Caco-2 (cell line): ENCODE measurements around the gene TNF. TPM values are rescaled to one million over a fixed set of nuclear protein-coding genes. Genes with fewer than 3 reads are reported as not detected.
"Not testable (repeated sequence)": the region's sequence is repeated elsewhere in the genome, so short reads cannot be mapped to it uniquely, and the experiment has no call there.

Experiments
- BruUV-seq: library from RNA; stranded (reverse); fragments of 400-500 nt; replicated peaks from 2 replicates; lab custom pipeline; 2021; lab: Mats Ljungman, UMichigan
- CTCF ChIA-PET: fragments of 300-600 bp; sonication (Branson Sonifier 250); formaldehyde crosslinking; loops from one replicate; lab custom pipeline; 2022; ENCODE audit warnings: antibody characterized with exemption; lab: Charles Lee
- POLR2A ChIA-PET: fragments of 300-600 bp; sonication (Branson Sonifier 250); formaldehyde crosslinking; loops from one replicate; lab custom pipeline; 2022; ENCODE audit warnings: antibody characterized with exemption; lab: Charles Lee
- DNase-seq, 2 experiments: peaks; one replicate each; pipeline versions ENCODE4 v3.0.0 to v3.0.0-alpha.2; 2020 to 2022
- H3K27me3 ChIP-seq: replicated peaks from 2 replicates; pipeline ENCODE4 v1.6.0; 2011; ENCODE audit warnings: low read length; ENCODE audit not compliant: control insufficient read depth, insufficient read depth
- H3K36me3 ChIP-seq: 2 replicates; pipeline ENCODE4 v1.5.1; 2011; ENCODE audit warnings: low read length; ENCODE audit not compliant: control insufficient read depth, insufficient read depth
- H3K4me1 ChIP-seq: fragments of 250-450 bp; sonication (Bioruptor Pico); 2 replicates; pipeline ENCODE4 v1.5.1; 2020; ENCODE audit warnings: mild to moderate bottlenecking
- H3K4me3 ChIP-seq: 2 replicates; pipeline ENCODE4 v1.5.1; 2011; ENCODE audit warnings: low read depth, mild to moderate bottlenecking, control low read depth, low read length
- H3K9me3 ChIP-seq: fragments of 250-450 bp; sonication (Bioruptor Pico); 2 replicates; pipeline ENCODE4 v1.5.1; 2020; ENCODE audit warnings: mild to moderate bottlenecking, moderate library complexity
- H3K27ac Mint-ChIP-seq: one replicate; pipeline ENCODE4 v1.8.0; 2022; ENCODE audit warnings: mixed read lengths; ENCODE audit not compliant: unreplicated experiment
- H3K27me3 Mint-ChIP-seq: one replicate; pipeline ENCODE4 v1.8.0; 2022; ENCODE audit warnings: mixed read lengths; ENCODE audit not compliant: insufficient read depth, unreplicated experiment
- H3K36me3 Mint-ChIP-seq: one replicate; pipeline ENCODE4 v1.8.0; 2022; ENCODE audit warnings: mild to moderate bottlenecking, mixed read lengths; ENCODE audit not compliant: insufficient read depth, unreplicated experiment
- H3K4me1 Mint-ChIP-seq: one replicate; pipeline ENCODE4 v1.8.0; 2022; ENCODE audit warnings: low read depth, mixed read lengths; ENCODE audit not compliant: unreplicated experiment
- H3K4me3 Mint-ChIP-seq: one replicate; pipeline ENCODE4 v1.8.0; 2022; ENCODE audit warnings: mild to moderate bottlenecking, moderate library complexity, mixed read lengths; ENCODE audit not compliant: unreplicated experiment
- H3K9me3 Mint-ChIP-seq: one replicate; pipeline ENCODE4 v1.8.0; 2022; ENCODE audit warnings: mixed read lengths; ENCODE audit not compliant: unreplicated experiment
- CTCF ChIP-seq, 2 experiments: fragments of 200-600 bp in 1 of 2; IDR thresholded peaks; 1 replicate in 1 of 2; 2 replicates in 1 of 2; pipeline versions ENCODE4 v1.5.1 to v1.8.0; 2011 to 2022; ENCODE audit warnings: antibody characterized with exemption in 1 of 2, control low read depth in 1 of 2, inconsistent platforms in 1 of 2, low read depth in 1 of 2, low read length in 1 of 2, mild to moderate bottlenecking in 1 of 2, moderate library complexity in 1 of 2; ENCODE audit not compliant: insufficient read depth in 1 of 2, severe bottlenecking in 1 of 2, unreplicated experiment in 1 of 2
- intact Hi-C: fragments of 100-400 bp; cut with micrococcal nuclease; formaldehyde crosslinking; loops from one replicate; pipeline ENCODE4 v1.10.0; 2022; ENCODE audit not compliant: unreplicated experiment
- total RNA-seq: library from RNA; stranded (reverse); gene quantifications from 2 replicates; pipeline ENCODE4 v1.2.3, GENCODE V29; 2022

TNF gene
- total RNA-seq, 1 experiment from 2014 or later, result not detected

- intact Hi-C loops, result no loop called here
Measured at GRCh38 chr6:31587791-31588777, 12.7 kb downstream of the TNF start.

GRCh38 chr6:31588871-31589650 is 13.7 kb downstream of the TNF start:
- H3K4me1 Mint-ChIP-seq, result no peaks in the 10 kb centered on the region
- BruUV-seq, result no TSS peak
- H3K27me3 ChIP-seq, result no peaks in the 10 kb centered on the region
- H3K9me3 ChIP-seq, result no peaks in the 10 kb centered on the region
- H3K9me3 Mint-ChIP-seq, result no peaks in the 10 kb centered on the region
- no peak for TF ChIP-seq CTCF (IDR thresholded peaks at IDR 0.05; ENCODE audit: insufficient read depth in 1 of 2, low read depth in 1 of 2, low read length in 1 of 2, severe bottlenecking in 1 of 2, unreplicated experiment in 1 of 2)
- no peak overlapping the region for H3K4me3 Mint-ChIP-seq
- CTCF ChIA-PET, result interaction anchor here (1.3 kb wide), 1 partner anchor 9 kb away, joined by 3 read pairs; no protein-coding TSS in a partner anchor
- H3K27ac Mint-ChIP-seq, result no peak overlapping the region
- H3K27me3 Mint-ChIP-seq, result no peaks in the 10 kb centered on the region
- intact Hi-C loops, result no loop called here
- no peaks in the 10 kb centered on the region for H3K36me3 ChIP-seq
- POLR2A ChIA-PET, result no interaction called here
- H3K36me3 Mint-ChIP-seq, result no peaks in the 10 kb centered on the region
- no peaks in the 10 kb centered on the region for H3K4me1 ChIP-seq
- no peak overlapping the region for H3K4me3 ChIP-seq
- no peak for DNase-seq

More at GRCh38 chr6:31587791-31588777, 12.7 kb downstream of the TNF start:
- Histone ChIP-seq H3K9me3 (no peaks in the 10 kb centered on the region), H3K4me3 (no peak overlapping the region), H3K27me3 (no peaks in the 10 kb centered on the region), H3K4me1 (no peaks in the 10 kb centered on the region), H3K36me3 (no peaks in the 10 kb centered on the region)
- Mint-ChIP-seq H3K9me3 (no peaks in the 10 kb centered on the region), H3K36me3 (no peaks in the 10 kb centered on the region), H3K4me1 (no peaks in the 10 kb centered on the region), H3K27ac (no peak overlapping the region), H3K4me3 (no peak overlapping the region), H3K27me3 (no peaks in the 10 kb centered on the region)
- ChIA-PET CTCF (interaction anchor here (1.3 kb wide), 1 partner anchor 10 kb away, joined by 3 read pairs; no protein-coding TSS in a partner anchor), POLR2A (interaction anchor here (0.5 kb wide), 1 partner anchor 41 kb away, joined by 3 read pairs; the partner anchor contains the start of gene NFKBIL1)
- no peak for DNase-seq
- TF ChIP-seq CTCF (IDR thresholded peaks at IDR 0.05; ENCODE audit: insufficient read depth in 1 of 2, low read depth in 1 of 2, low read length in 1 of 2, severe bottlenecking in 1 of 2, unreplicated experiment in 1 of 2), result no peak
- no TSS peak for BruUV-seq

GRCh38 chr6:31590691-31591090 is 15.3 kb downstream of the TNF start:
- H3K4me1 Mint-ChIP-seq, H3K27me3 ChIP-seq, H3K36me3 ChIP-seq, DNase-seq, H3K27me3 Mint-ChIP-seq, H3K4me3 ChIP-seq, H3K36me3 Mint-ChIP-seq, H3K4me1 ChIP-seq, H3K9me3 Mint-ChIP-seq, H3K4me3 Mint-ChIP-seq, CTCF ChIA-PET, POLR2A ChIA-PET, H3K9me3 ChIP-seq, intact Hi-C loops, BruUV-seq, H3K27ac Mint-ChIP-seq: not testable (repeated sequence)
